GM18508 (cell line): ENCODE data around the gene CALHM5.
"Not testable (repeated sequence)": the region's sequence is repeated elsewhere in the genome, so short reads cannot be mapped to it uniquely, and the experiment has no call there.

ENCODE experiments used
- ATAC-seq: cut with Tn5 transposase; IDR thresholded peaks from one replicate; pipeline ENCODE4 v1.9.1; 2021; ENCODE audit warnings: moderate number of reproducible peaks; ENCODE audit not compliant: insufficient read depth, unreplicated experiment

The CALHM5 gene, protein sequence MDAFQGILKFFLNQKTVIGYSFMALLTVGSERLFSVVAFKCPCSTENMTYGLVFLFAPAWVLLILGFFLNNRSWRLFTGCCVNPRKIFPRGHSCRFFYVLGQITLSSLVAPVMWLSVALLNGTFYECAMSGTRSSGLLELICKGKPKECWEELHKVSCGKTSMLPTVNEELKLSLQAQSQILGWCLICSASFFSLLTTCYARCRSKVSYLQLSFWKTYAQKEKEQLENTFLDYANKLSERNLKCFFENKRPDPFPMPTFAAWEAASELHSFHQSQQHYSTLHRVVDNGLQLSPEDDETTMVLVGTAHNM

GRCh38 chr6:116511424-116512110, at the start of gene CALHM5:
Gene CALHM5 (plus strand): TSS chr6:116511639. CDS start chr6:116511697, 58 bp downstream.
- no peak for ATAC-seq

DNA sequence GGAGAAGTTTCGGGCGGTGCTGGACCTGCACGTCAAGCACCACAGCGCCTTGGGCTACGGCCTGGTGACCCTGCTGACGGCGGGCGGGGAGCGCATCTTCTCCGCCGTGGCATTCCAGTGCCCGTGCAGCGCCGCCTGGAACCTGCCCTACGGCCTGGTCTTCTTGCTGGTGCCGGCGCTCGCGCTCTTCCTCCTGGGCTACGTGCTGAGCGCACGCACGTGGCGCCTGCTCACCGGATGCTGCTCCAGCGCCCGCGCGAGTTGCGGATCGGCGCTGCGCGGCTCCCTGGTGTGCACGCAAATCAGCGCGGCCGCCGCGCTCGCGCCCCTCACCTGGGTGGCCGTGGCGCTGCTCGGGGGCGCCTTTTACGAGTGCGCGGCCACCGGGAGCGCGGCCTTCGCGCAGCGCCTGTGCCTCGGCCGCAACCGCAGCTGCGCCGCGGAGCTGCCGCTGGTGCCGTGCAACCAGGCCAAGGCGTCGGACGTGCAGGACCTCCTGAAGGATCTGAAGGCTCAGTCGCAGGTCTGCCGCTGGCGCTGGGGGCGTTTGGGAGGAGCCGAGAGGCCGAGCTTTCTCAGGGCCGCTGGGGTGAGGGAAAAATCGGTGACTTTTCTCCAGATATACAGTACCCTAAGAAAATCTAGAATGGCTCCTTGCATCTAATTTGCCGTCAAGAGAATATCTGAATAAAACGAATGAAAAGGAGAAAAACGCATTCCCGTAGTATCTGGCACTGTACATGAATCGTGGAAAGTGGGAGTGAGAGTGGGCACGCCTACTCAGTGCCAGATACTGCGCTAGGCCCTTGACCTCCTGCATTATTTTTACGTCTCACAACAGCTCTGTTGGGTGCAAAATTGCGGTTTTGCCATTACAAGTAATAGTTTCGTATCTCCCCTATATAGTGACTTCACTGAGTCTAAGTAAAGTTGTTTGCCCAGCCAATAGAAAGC, 49.2 kb upstream of the CALHM5 start:
- ATAC-seq = peak; percentile 36

GRCh38 chr6:116463301-116463700, 48.1 kb upstream of the CALHM5 start:
- ATAC-seq = no peak

DNA sequence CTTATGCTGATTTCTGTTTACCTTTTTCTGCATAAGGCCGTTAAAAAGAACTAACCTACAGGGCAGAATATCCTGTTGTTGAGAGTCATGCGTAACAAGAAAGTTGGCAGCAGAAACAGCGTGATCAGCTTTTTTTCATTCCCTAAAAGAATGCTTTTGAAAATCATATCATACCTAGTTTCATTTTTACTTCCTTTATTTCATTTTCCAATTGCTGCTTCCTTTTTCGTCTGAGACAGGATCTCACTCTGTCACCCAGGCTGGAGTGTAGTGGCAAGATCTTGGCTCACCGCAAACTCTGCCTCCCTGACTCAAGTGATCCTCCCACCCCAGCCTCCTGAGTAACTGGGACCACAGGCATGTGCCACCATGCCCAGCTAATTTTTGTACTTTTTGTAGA, 46.2 kb upstream of the CALHM5 start:
- no peak for ATAC-seq

- no peak for ATAC-seq
Measured at GRCh38 chr6:116467096-116467495, 44.3 kb upstream of the CALHM5 start.

- ATAC-seq = no peak
Measured at GRCh38 chr6:116467514-116467913, 43.9 kb upstream of the CALHM5 start.

DNA sequence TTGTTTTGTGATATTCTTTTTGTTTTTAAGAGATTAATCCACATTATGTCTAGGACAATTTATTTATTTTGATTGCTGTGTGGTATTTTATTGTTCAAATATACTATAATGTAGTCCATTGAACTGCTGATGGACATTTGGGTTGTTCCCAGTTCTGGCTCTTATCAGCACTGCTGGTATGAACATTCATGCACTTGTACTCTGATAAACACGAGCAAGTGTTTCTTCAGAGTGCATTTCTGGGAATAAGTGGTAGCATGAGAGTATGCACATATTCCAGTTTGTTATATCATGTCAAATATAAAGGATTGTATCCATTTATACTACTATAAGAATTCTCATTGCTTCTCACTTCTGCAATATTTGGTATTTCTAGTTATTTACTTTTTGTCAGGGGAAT, 43.1 kb upstream of the CALHM5 start:
- no peak for ATAC-seq

DNA sequence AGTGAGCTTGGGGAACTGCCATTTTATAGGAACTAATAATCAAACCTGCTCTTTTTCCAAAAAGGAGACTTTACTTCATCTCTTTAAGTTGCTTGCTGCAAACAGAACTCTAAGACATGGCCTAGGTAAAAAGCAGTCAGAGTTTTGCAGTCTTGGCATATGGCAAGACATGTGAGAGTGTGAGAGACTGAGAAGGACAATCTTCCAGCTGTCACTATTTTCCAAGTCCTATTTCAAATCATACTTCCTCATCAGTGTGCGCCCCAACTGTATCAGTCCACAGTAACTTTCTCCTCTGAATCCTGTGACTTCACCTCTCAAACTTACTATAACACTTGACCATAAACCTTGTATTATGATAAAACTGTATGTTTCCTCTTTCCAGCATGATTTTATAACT, 39.9 kb upstream of the CALHM5 start:
- ATAC-seq = no peak

- no peak for ATAC-seq
Measured at GRCh38 chr6:116472706-116473105, 38.7 kb upstream of the CALHM5 start.

- no peak for ATAC-seq
Measured at GRCh38 chr6:116475141-116475540, 36.3 kb upstream of the CALHM5 start.

GRCh38 chr6:116476002-116476678, 35.3 kb upstream of the CALHM5 start:
- peak; percentile 99 for ATAC-seq

DNA sequence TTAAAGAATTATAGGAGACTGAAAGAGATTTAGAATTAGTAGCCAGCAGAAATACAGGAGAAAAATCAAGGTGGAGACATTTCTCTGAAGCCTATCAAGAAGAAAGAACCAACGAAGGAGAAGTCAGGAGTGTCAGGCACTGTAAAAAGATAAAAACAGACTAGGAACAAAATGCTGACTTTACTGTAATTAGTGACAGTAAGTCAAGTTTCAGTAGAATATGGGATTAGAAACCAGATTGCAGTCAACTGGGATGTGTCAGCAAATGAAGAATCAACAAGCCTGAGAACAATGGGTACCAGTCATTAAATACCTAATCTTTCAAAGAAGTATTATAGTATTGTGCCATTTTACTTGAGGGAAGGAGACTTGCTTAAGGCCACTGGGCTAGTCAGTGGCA, 28.7 kb upstream of the CALHM5 start:
- ATAC-seq = no peak

DNA sequence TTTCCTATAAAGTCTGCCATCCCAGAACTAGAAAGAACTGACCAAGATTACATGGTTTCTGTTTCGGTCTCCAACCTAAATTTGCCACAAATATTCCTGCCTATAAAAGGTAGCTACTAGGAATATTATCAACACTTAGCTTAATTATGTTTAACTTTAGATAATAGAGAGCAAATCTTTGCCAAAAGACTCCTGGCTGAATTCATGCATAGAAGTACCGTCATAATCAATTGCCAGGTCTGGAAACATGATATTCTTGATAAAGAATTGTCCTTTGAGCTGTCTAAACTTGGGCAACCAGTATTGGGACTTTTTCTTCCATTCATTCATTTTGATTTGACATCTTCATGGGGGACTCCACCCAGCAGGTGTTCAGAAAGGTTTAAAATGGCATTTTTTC, 27.8 kb upstream of the CALHM5 start:
- no peak for ATAC-seq

- no peak for ATAC-seq
Measured at GRCh38 chr6:116485559-116486184, 25.8 kb upstream of the CALHM5 start.

DNA sequence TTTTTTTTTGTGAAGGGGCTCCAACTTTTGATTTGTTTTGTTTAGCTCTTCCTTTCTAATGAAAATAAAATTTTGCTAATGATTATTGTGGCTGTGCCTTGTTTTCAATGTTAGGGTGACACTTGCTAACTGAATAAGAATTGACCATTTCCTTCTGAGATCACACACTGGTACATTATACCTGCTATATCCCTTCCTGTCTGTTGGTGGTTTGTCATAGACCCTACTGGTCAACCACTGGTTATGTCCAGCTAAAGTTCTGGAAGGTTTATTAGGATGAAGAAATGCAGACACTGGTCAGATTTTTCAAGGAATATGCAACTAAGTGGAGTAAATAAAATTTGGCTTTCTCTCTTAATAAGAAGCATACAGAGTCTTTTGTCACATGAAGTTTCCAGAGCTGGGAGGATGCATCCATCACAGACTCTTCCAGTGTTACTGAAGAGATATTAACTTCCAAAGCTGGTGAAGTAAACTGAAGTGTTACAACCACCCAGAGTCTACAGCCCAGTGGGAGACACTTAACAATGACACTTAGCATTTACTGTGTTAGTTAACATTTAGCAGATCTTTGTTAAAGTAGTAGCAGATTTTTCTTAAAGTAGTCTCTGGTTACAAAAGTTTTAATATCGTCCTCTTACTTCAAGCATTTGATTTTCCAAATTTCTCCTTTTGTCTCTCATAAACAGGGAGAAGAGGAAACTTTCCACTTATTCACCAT, 19.7 kb upstream of the CALHM5 start:
- no peak for ATAC-seq

DNA sequence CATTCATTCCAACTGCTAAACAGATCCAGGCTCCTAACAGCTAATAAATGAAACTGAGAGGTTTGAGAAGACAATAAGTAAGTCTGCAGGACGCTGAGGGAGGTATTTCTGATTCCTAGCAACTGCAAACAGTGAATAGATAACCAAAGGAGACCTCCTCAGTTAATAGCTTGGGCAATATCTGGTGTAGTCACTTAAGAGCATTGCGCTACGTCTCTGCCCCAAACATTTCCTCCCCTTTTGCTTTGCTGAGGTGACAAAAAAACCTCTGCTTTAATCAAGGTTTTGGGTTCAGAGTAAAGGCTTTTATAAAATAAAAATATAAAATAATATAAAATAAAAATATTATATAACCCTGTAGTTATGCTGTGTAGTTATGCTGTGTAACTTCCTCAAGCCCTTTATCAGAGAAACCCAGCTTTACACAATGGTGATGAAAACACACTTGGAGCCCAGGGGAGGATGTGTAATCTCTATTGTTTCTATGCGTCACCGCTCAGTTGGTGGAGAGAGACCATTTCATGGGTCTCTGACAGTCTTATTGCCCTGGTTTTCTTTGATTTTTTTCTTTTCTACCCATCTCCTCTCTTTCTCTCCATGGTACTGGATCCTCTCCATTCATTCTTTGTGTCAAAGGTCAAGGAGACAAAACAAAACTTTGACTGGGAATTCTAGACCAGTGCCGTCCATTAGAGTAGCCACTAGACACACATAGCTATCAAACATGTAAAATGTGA, 18.9 kb upstream of the CALHM5 start:
- no peak for ATAC-seq

- not testable (repeated sequence) for ATAC-seq
Measured at GRCh38 chr6:116495161-116495560, 16.3 kb upstream of the CALHM5 start.

DNA sequence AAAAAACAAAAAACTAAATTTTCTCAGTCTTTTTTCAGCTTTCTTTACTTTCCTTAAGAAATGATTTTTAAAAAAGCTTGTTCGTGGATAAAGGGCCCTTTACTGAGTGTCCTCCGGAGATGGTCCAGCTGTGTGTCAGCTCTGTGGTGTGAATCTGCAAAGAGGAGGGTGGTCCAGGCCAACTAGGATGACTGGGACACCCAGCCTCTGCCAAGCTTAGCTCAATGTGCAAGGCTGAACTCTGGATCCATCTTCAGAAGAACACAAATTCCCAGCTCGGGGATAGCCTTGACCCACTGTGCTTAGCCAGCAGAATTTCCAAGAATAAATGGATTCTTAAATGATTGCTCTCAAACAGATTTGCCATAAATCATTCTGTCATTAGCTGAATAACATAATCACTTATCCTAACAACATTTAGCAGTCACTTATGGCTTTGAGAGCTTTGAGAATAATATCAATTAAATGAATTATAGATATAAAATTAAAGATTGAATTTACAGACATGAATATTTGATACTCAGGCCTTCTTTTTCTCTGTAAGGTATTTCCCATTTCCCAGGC, 14.2 kb upstream of the CALHM5 start:
- no peak for ATAC-seq
